Measurements from ENCODE around the gene SMYD3.

DNA sequence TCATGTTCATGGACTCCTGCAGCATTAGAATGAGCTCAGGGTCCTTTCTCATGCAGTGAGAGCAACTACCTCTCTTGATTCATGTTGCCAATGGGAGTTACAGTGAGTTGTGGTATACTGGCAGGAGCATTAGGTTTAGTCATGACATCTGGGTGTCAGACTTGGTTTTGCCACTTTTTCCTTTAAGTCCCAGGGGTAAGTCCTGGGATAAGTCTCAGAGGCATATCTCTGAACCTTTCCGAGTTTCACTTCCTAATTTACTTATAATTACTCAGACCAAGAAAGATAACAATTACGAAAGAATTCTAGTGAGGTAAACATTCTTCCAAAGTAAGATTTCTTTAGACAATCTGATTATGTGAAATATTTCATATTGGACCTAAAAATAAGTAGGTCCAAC is 606.0 kb downstream of the SMYD3 start:
- TF ChIP-seq, protein P1, sequence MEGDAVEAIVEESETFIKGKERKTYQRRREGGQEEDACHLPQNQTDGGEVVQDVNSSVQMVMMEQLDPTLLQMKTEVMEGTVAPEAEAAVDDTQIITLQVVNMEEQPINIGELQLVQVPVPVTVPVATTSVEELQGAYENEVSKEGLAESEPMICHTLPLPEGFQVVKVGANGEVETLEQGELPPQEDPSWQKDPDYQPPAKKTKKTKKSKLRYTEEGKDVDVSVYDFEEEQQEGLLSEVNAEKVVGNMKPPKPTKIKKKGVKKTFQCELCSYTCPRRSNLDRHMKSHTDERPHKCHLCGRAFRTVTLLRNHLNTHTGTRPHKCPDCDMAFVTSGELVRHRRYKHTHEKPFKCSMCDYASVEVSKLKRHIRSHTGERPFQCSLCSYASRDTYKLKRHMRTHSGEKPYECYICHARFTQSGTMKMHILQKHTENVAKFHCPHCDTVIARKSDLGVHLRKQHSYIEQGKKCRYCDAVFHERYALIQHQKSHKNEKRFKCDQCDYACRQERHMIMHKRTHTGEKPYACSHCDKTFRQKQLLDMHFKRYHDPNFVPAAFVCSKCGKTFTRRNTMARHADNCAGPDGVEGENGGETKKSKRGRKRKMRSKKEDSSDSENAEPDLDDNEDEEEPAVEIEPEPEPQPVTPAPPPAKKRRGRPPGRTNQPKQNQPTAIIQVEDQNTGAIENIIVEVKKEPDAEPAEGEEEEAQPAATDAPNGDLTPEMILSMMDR (IDR thresholded peaks at IDR 0.05; ENCODE audit: insufficient read depth, low read length): no peak
- no peak for TF ChIP-seq GABPA (IDR thresholded peaks at IDR 0.05; ENCODE audit: low read depth)
- no peak for TF ChIP-seq POLR2AphosphoS5 (IDR thresholded peaks at IDR 0.05; ENCODE audit: low read depth)
